HepG2 (cell line): ENCODE data around the gene FCHO2. TPM values are rescaled to one million over a fixed set of nuclear protein-coding genes. Genes with fewer than 3 reads are reported as not detected.

Source experiments
- ATAC-seq: fragments of 200-7000 bp; cut with Tn5 transposase; 3 replicates; pipeline ENCODE4 v1.9.1; 2020; ENCODE audit warnings: mild to moderate bottlenecking, moderate library complexity
- BruUV-seq: library from RNA; stranded (reverse); fragments of 400-500 nt; replicated peaks from 2 replicates; lab custom pipeline; 2021; lab: Mats Ljungman, UMichigan
- CTCF ChIA-PET: fragments of 300-600 bp; formaldehyde crosslinking; extraction: SDS; loops from one replicate; lab custom pipeline; 2021; ENCODE audit warnings: low total read pairs, inconsistent platforms, low intra/inter-chr PET ratio; lab: Yijun Ruan, JAX
- POLR2A ChIA-PET: fragments of 350-600 bp; sonication (Branson Sonifier 250); formaldehyde crosslinking; loops from one replicate; lab custom pipeline; 2020; ENCODE audit warnings: antibody characterized with exemption, inconsistent platforms; lab: Yijun Ruan, JAX
- DNase-seq: peaks from one replicate; pipeline ENCODE4 v3.0.0-alpha.2; 2015; ENCODE audit warnings: low spot score
- FAIRE-seq: peaks from 3 replicates; lab custom pipeline; 2011; peaks lifted over from hg19 to GRCh38; lab: Jason Lieb, UNC
- H2AFZ ChIP-seq: one replicate; pipeline ENCODE4 v1.6.1; 2011; ENCODE audit warnings: low read length, inconsistent platforms
- H3K27ac ChIP-seq: fragments of 300-600 bp; 3 replicates; pipeline ENCODE4 v1.8.0; 2011; ENCODE audit warnings: mixed run types, mild to moderate bottlenecking, mixed read lengths, low read length, inconsistent platforms; ENCODE audit not compliant: insufficient read depth; ENCODE audit errors: extremely low read length
- H3K27me3 ChIP-seq, 2 experiments: fragments of 200-600 bp in 1 of 2; 2 replicates in 1 of 2; 3 replicates in 1 of 2; pipeline versions ENCODE4 v1.6.0 to v1.8.0; 2011; ENCODE audit warnings: low read length in 2 of 2, mild to moderate bottlenecking in 2 of 2, moderate library complexity in 2 of 2, inconsistent platforms in 1 of 2; ENCODE audit not compliant: insufficient read depth in 2 of 2, control insufficient read depth in 1 of 2
- H3K36me3 ChIP-seq, 2 experiments: fragments of 200-600 bp in 1 of 2; replicated peaks in 1 of 2; 2 replicates in 1 of 2; 3 replicates in 1 of 2; pipeline versions ENCODE4 v1.5.1 to v1.8.0; 2011; ENCODE audit warnings: low read length in 2 of 2, inconsistent platforms in 1 of 2; ENCODE audit not compliant: insufficient read depth in 2 of 2, control insufficient read depth in 1 of 2
- H3K4me1 ChIP-seq: 2 replicates; pipeline ENCODE4 v1.5.1; 2012; ENCODE audit warnings: low read length, inconsistent platforms; ENCODE audit not compliant: insufficient read depth
- H3K4me2 ChIP-seq: 2 replicates; pipeline ENCODE4 v1.6.0; 2011; ENCODE audit warnings: low read depth, low read length, inconsistent platforms
- H3K4me3 ChIP-seq, 3 experiments: fragments of 200-600 bp in 1 of 3; sonication (generic), shearing (Covaris generic) in 1 of 3; replicated peaks in 1 of 3; 2 replicates each; pipeline ENCODE4 v1.5.1; 2011 to 2016; ENCODE audit warnings: low read length in 3 of 3, inconsistent platforms in 2 of 3, low read depth in 2 of 3, mild to moderate bottlenecking in 2 of 3, control low read depth in 1 of 3, mixed read lengths in 1 of 3; ENCODE audit not compliant: insufficient read depth in 1 of 3
- H3K79me2 ChIP-seq: one replicate; pipeline ENCODE4 v1.6.1; 2011; ENCODE audit warnings: low read length, inconsistent platforms; ENCODE audit not compliant: insufficient read depth
- H3K9ac ChIP-seq: 2 replicates; pipeline ENCODE4 v1.6.0; 2011; ENCODE audit warnings: mild to moderate bottlenecking, low read depth, low read length, inconsistent platforms; ENCODE audit not compliant: insufficient read depth
- H3K9me3 ChIP-seq: 2 replicates; pipeline ENCODE4 v1.5.1; 2012; ENCODE audit warnings: mild to moderate bottlenecking, low read length
- H4K20me1 ChIP-seq: 2 replicates; pipeline ENCODE4 v1.6.0; 2011; ENCODE audit warnings: inconsistent platforms, mild to moderate bottlenecking, low read length, moderate library complexity; ENCODE audit not compliant: insufficient read depth
- ATF4 ChIP-seq, 2 experiments: fragments of 450-650 bp in 1 of 2; sonication (generic) in 1 of 2; formaldehyde crosslinking; IDR thresholded peaks; 2 replicates each; pipeline versions ENCODE4 v1.5.0 to v1.8.0; 2020 to 2022; ENCODE audit warnings: mild to moderate bottlenecking in 1 of 2, missing genetic modification reagents in 1 of 2
- GATAD1 ChIP-seq: IDR thresholded peaks from 2 replicates; pipeline ENCODE4 v1.6.1; 2016; ENCODE audit warnings: missing genetic modification reagents, missing compliant biosample characterization
- JUND ChIP-seq: sonication (generic); formaldehyde crosslinking; IDR thresholded peaks from 2 replicates; pipeline ENCODE4 v1.8.0; 2022; ENCODE audit warnings: mild to moderate bottlenecking, missing genetic modification reagents
- SMARCC2 ChIP-seq: fragments of 450-650 bp; IDR thresholded peaks from 2 replicates; pipeline ENCODE4 v1.6.1; 2017; ENCODE audit warnings: antibody characterized with exemption, mild to moderate bottlenecking
- STAT6 ChIP-seq: sonication (generic); formaldehyde crosslinking; IDR thresholded peaks from 2 replicates; pipeline ENCODE4 v1.4.0; 2020; ENCODE audit warnings: missing genetic modification reagents, mild to moderate bottlenecking, borderline replicate concordance
- ZIK1 ChIP-seq: sonication (generic); formaldehyde crosslinking; IDR thresholded peaks from 2 replicates; pipeline ENCODE4 v1.5.0; 2020; ENCODE audit warnings: mild to moderate bottlenecking, low read depth, missing genetic modification reagents, borderline replicate concordance
- ZNF121 ChIP-seq: sonication (generic); formaldehyde crosslinking; IDR thresholded peaks from 2 replicates; pipeline ENCODE4 v1.5.0; 2020; ENCODE audit warnings: mild to moderate bottlenecking, missing genetic modification reagents
- ZNF792 ChIP-seq: IDR thresholded peaks from 2 replicates; pipeline ENCODE4 v1.6.1; 2016
- WGBS: methylation state at CpG from one replicate; pipeline ENCODE4 v1.1.6; 2017; ENCODE audit warnings: low lambda C conversion rate; 5-methylcytosine and 5-hydroxymethylcytosine counted together
- in situ Hi-C: cut with HindIII; loops from 2 replicates; pipeline ENCODE4 v1.10.0; 2017; ENCODE audit warnings: low pct_unique_long_range_greater_than_20kb; ENCODE audit not compliant: extremely low pct_ligation_motif_present
- intact Hi-C: fragments of 100-400 bp; cut with micrococcal nuclease; formaldehyde crosslinking; loops from one replicate; pipeline ENCODE4 v1.10.0; 2022; ENCODE audit not compliant: unreplicated experiment
- polyA plus RNA-seq, 8 experiments: library from polyadenylated mRNA; depleted of rRNA in 3 of 8; stranded (reverse) in 7 of 8; unstranded in 1 of 8; fragments of >200 nt; fragmentation: Illumina TruSeq in 4 of 8; extraction: Trizol in 4 of 8; gene quantifications; 2 replicates each; pipeline versions ENCODE4 v1.2.1 to v1.2.3, GENCODE V29; 2011 to 2016; ENCODE audit warnings: low read depth in 4 of 8, missing spikeins in 1 of 8, mixed read lengths in 1 of 8; ENCODE audit not compliant: insufficient read depth in 1 of 8
- total RNA-seq, 5 experiments: library from RNA; depleted of rRNA; stranded (reverse); fragments of >200 nt; fragmentation: Illumina TruSeq; extraction: Trizol; gene quantifications; 2 replicates each; pipeline ENCODE4 v1.2.3, GENCODE V29; 2016; ENCODE audit warnings: low read depth in 1 of 5
- TF ChIP-seq, protein P1 (sequence below): sonication (generic); formaldehyde crosslinking; IDR thresholded peaks from 2 replicates; pipeline ENCODE4 v1.5.1; 2020; ENCODE audit warnings: missing genetic modification reagents, mild to moderate bottlenecking, borderline replicate concordance

Gene FCHO2
- total and polyA plus RNA-seq, 2 of the 13 experiments (the other 11 are each of a cell fraction or from before 2014, with no cell fraction given) = 11.6 to 17.3 TPM

DNA sequence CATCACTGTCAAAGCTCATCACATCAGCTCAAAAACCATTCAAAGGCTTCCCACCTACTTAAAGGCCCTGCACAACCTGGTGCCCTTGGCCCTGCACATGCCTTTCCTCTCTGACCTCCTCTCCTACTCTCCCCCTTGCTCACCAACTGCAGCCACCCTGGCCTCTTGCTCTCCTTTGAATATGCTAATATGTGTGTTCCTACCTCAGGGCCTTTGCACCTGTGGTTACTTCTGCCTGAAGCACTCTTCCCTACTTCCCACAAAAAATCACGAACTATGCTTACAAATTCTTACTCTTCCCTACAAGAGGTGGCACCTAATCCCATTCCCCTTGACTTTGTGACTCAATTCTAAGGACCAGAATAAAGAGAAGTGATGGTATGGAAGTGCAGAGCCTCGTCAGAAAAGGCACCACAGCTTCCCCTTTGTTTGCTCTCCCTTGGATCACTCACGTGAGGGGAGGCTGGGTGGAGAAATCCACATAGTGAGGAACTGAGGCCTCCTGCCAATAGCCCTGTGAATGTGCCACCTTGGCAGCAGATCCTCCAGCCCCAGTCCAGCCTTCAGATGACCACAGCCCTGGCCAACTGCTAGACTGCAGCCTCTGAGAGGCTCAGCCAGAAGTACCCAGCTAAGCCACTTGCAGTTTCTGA, 161.4 kb downstream of the FCHO2 start:
- intact Hi-C loops (no loop called here), in situ Hi-C loops (no loop called here)
- no peak overlapping the region for H3K27ac ChIP-seq
- FAIRE-seq (no peak), DNase-seq (no peak), ATAC-seq (no peak)
- peaks cover 6% of the 10 kb centered on the region; the same call in 1 of the 2 replicates for H3K4me1 ChIP-seq
- no TSS peak for BruUV-seq
- H3K79me2 ChIP-seq = no peaks in the 10 kb centered on the region
- CTCF ChIA-PET = no interaction called here
- H3K9me3 ChIP-seq = no peaks in the 10 kb centered on the region
- H2AFZ ChIP-seq = no peak overlapping the region
- peaks cover 6 to 69% of the 10 kb centered on the region in 2 experiments for H3K27me3 ChIP-seq
- 0% methylated on average over 3 of the region's 3 CpGs for WGBS
- H3K9ac ChIP-seq = no peak overlapping the region
- H3K4me2 ChIP-seq = no peak overlapping the region
- POLR2A ChIA-PET = no interaction called here
- H3K36me3 ChIP-seq = no peaks in the 10 kb centered on the region
- TF ChIP-seq, protein P1, sequence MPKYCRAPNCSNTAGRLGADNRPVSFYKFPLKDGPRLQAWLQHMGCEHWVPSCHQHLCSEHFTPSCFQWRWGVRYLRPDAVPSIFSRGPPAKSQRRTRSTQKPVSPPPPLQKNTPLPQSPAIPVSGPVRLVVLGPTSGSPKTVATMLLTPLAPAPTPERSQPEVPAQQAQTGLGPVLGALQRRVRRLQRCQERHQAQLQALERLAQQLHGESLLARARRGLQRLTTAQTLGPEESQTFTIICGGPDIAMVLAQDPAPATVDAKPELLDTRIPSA = no peak
- TF ChIP-seq GATAD1 (no peak), SMARCC2 (no peak), JUND (no peak), ZNF121 (CRISPR knock-in tag) (no peak), ZNF792 (no peak), STAT6 (CRISPR knock-in tag) (no peak), ATF4 (CRISPR knock-in tag; IDR thresholded peaks at IDR 0.05) (no peak), ZIK1 (no peak)
- H4K20me1 ChIP-seq = no peaks in the 10 kb centered on the region
- H3K4me3 ChIP-seq = no peak overlapping the region
